ENCODE results near the gene RTF2.
"Not testable (repeated sequence)": the region's sequence is repeated elsewhere in the genome, so short reads cannot be mapped to it uniquely, and the experiment has no call there.

RTF2 gene

DNA sequence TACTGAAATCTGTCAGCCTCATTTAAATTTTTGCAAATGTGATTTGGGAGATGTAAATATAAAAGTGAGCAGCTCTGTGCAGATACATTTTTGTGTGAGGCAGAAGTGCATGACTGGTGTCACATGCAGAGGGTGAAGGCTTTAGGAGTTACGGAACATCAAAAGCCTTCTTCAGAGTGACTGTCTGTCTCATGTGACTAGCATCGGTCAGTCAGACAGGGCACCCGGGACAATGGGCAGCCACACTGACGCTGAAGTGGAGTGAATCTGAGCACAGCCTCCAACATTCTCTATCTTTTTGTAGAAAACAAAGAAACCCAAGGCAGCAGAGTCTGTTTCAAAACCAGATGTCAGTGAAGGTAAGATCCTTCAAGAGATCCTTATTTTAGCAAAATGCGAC is 48.2 kb downstream of the RTF2 start:
- H3K36me3 ChIP-seq (ENCODE audit: control insufficient read depth in 2 of 2, insufficient read depth in 2 of 2, low read length in 2 of 2): peaks cover 52 to 66% of the 10 kb centered on the region in 2 donors
- H3K27me3 ChIP-seq (ENCODE audit: control insufficient read depth in 2 of 2, insufficient read depth in 2 of 2, low read length in 2 of 2): no peaks in the 10 kb centered on the region
- no peak overlapping the region for H3K27ac ChIP-seq (ENCODE audit: low read depth in 2 of 2, low read length in 2 of 2)
- no peak overlapping the region for H3K9ac ChIP-seq (ENCODE audit: low read depth in 1 of 2, low read length in 2 of 2)
- peaks cover 7 to 8% of the 10 kb centered on the region in 2 donors for H3K9me3 ChIP-seq (ENCODE audit: control insufficient read depth in 2 of 2, low read length in 2 of 2)
- H3K4me1 ChIP-seq (ENCODE audit: control insufficient read depth in 2 of 2, insufficient read depth in 2 of 2, low read length in 2 of 2): no peaks in the 10 kb centered on the region
- no peak overlapping the region for H3K4me3 ChIP-seq (ENCODE audit: low read length in 2 of 2)

DNA sequence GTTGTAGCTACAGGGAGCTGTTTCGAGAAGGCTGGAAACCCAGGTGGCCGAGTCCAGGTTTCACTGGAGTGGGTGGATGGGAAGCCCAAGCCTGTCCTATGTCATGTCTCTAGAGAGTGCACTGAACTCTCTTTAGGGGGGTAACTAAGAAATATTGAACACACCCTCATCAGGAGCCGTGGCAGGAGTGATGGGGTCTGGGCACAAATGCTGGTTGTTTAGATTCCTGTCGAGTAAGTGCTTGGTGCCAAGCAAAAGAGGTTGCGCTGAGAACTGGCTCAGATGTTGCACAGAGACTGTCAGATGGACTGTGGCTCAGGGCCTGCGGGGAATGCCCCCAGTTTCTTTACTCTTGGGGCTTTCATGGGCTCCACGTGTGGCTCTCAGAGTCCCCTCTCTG is 48.8 kb downstream of the RTF2 start:
- Histone ChIP-seq H3K9me3 (ENCODE audit: control insufficient read depth in 2 of 2, low read length in 2 of 2) (peaks cover 7 to 8% of the 10 kb centered on the region in 2 donors), H3K4me3 (ENCODE audit: low read length in 2 of 2) (no peak overlapping the region), H3K27ac (ENCODE audit: low read depth in 2 of 2, low read length in 2 of 2) (no peak overlapping the region), H3K27me3 (ENCODE audit: control insufficient read depth in 2 of 2, insufficient read depth in 2 of 2, low read length in 2 of 2) (no peaks in the 10 kb centered on the region), H3K9ac (ENCODE audit: low read depth in 1 of 2, low read length in 2 of 2) (no peak overlapping the region), H3K36me3 (ENCODE audit: control insufficient read depth in 2 of 2, insufficient read depth in 2 of 2, low read length in 2 of 2) (peaks cover 52 to 65% of the 10 kb centered on the region in 2 donors), H3K4me1 (ENCODE audit: control insufficient read depth in 2 of 2, insufficient read depth in 2 of 2, low read length in 2 of 2) (no peaks in the 10 kb centered on the region)

DNA sequence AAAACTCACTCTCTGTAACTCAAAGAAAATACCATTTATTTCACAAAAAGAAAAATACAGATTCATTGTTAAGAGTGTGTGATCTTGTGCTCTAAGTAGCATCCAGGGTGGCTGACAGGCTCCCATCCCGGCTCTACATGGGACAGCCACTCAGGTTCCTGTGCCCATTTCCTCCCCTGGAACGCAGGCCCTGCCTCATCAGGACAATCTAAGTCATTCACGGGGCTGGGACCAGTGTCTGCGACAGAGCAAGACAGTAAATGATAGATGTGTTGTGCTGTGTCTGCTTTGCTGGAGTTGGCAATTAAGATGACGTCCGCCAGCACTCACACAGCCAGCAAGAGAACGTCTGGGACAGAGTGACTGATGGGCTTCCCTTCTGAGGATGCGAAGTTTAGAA is 49.2 kb downstream of the RTF2 start:
- Histone ChIP-seq H3K4me1 (ENCODE audit: control insufficient read depth in 2 of 2, insufficient read depth in 2 of 2, low read length in 2 of 2) (no peaks in the 10 kb centered on the region), H3K9ac (ENCODE audit: low read depth in 1 of 2, low read length in 2 of 2) (no peak overlapping the region), H3K9me3 (ENCODE audit: control insufficient read depth in 2 of 2, low read length in 2 of 2) (peaks cover 7 to 8% of the 10 kb centered on the region in 2 donors), H3K4me3 (ENCODE audit: low read length in 2 of 2) (no peak overlapping the region), H3K36me3 (ENCODE audit: control insufficient read depth in 2 of 2, insufficient read depth in 2 of 2, low read length in 2 of 2) (peaks cover 49 to 63% of the 10 kb centered on the region in 2 donors), H3K27ac (ENCODE audit: low read depth in 2 of 2, low read length in 2 of 2) (no peak overlapping the region), H3K27me3 (ENCODE audit: control insufficient read depth in 2 of 2, insufficient read depth in 2 of 2, low read length in 2 of 2) (no peaks in the 10 kb centered on the region)

DNA sequence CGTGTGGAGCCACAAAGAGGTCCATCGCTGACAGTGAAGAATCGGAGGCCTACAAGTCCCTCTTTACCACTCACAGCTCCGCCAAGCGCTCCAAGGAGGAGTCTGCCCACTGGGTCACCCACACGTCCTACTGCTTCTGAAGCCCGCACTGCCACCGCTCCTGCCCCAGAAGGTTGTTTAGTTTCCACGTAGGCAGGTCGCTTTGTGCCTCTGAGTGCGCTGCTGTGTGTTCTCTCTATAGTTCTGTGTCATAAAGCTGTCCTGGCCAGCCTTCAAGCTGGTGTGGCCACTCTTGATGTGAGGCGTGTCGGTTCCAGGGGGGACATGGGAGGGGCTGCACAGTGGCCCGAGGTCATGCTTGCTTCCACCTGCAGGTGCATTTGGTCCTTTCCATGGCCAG is 49.7 kb downstream of the RTF2 start:
- no peak overlapping the region for H3K4me3 ChIP-seq (ENCODE audit: low read length in 2 of 2)
- H3K9me3 ChIP-seq (ENCODE audit: control insufficient read depth in 2 of 2, low read length in 2 of 2): peaks cover 7 to 8% of the 10 kb centered on the region in 2 donors
- H3K36me3 ChIP-seq (ENCODE audit: control insufficient read depth in 2 of 2, insufficient read depth in 2 of 2, low read length in 2 of 2): peaks cover 44 to 58% of the 10 kb centered on the region in 2 donors
- no peak overlapping the region for H3K9ac ChIP-seq (ENCODE audit: low read depth in 1 of 2, low read length in 2 of 2)
- H3K27me3 ChIP-seq (ENCODE audit: control insufficient read depth in 2 of 2, insufficient read depth in 2 of 2, low read length in 2 of 2): no peaks in the 10 kb centered on the region
- H3K4me1 ChIP-seq (ENCODE audit: control insufficient read depth in 2 of 2, insufficient read depth in 2 of 2, low read length in 2 of 2): no peaks in the 10 kb centered on the region
- no peak overlapping the region for H3K27ac ChIP-seq (ENCODE audit: low read depth in 2 of 2, low read length in 2 of 2)

DNA sequence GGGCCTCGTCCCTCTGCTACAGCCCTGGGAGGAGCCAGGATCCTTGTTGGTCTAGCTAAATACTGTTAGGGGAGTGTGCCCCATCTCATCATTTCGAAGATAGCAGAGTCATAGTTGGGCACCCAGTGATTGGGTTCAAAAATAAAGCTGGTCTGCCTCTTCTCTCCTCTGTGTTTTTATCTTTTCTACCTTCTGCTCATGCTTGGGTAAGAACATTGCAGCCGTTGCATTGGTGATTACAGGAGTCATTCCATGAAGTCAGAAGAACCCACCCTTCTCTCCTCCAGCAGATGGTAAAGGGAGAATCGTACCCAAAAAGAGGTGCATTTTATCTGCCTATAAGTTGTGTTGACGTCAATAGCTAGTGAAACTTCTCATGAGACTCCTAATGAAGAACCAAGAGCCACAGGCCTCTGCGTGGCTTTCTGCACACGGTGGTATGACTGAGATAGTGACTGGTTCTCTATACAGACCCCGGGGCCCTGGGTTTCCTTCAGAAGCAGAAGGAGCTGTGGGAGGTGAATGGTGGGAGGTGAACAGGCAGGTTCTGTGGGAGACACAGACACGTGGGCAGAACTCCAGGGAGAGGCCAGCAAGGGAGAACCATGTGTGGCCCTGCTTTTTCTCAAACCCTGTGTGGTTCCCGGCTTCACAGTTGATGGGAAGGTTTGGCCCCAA is 50.4 kb downstream of the RTF2 start:
- no peak overlapping the region for H3K9ac ChIP-seq (ENCODE audit: low read depth in 1 of 2, low read length in 2 of 2)
- no peaks in the 10 kb centered on the region for H3K4me1 ChIP-seq (ENCODE audit: control insufficient read depth in 2 of 2, insufficient read depth in 2 of 2, low read length in 2 of 2)
- no peak overlapping the region for H3K27ac ChIP-seq (ENCODE audit: low read depth in 2 of 2, low read length in 2 of 2)
- peaks cover 7 to 8% of the 10 kb centered on the region in 2 donors for H3K9me3 ChIP-seq (ENCODE audit: control insufficient read depth in 2 of 2, low read length in 2 of 2)
- H3K36me3 ChIP-seq (ENCODE audit: control insufficient read depth in 2 of 2, insufficient read depth in 2 of 2, low read length in 2 of 2): peaks cover 37 to 51% of the 10 kb centered on the region in 2 donors
- H3K27me3 ChIP-seq (ENCODE audit: control insufficient read depth in 2 of 2, insufficient read depth in 2 of 2, low read length in 2 of 2): no peaks in the 10 kb centered on the region
- no peak overlapping the region for H3K4me3 ChIP-seq (ENCODE audit: low read length in 2 of 2)

DNA sequence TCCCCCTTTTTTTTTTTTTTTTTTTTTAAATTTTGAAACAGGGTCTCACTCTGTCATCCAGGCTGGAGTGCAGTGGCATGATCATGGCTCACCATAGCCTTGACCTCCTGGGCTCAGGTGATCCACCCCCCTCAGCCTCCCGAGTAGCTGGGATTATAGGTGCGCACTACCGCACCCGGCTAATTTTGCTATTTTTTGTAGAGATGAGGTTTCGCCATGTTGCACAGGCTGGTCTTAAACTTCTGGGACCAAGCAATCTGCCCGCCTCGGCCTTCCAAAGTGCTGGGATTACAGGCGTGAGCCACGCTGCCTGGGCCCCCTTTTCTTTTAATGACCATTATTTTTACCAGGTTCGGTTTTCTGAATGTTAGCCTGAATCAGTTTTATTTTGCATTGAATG is 51.1 kb downstream of the RTF2 start:
- Histone ChIP-seq H3K36me3 (ENCODE audit: control insufficient read depth in 2 of 2, insufficient read depth in 2 of 2, low read length in 2 of 2) (peaks cover 34 to 44% of the 10 kb centered on the region in 2 donors), H3K4me1 (ENCODE audit: control insufficient read depth in 2 of 2, insufficient read depth in 2 of 2, low read length in 2 of 2) (no peaks in the 10 kb centered on the region), H3K9ac (ENCODE audit: low read depth in 1 of 2, low read length in 2 of 2) (no peak overlapping the region), H3K9me3 (ENCODE audit: control insufficient read depth in 2 of 2, low read length in 2 of 2) (peaks cover 7 to 8% of the 10 kb centered on the region in 2 donors), H3K27me3 (ENCODE audit: control insufficient read depth in 2 of 2, insufficient read depth in 2 of 2, low read length in 2 of 2) (no peaks in the 10 kb centered on the region), H3K4me3 (ENCODE audit: low read length in 2 of 2) (no peak overlapping the region), H3K27ac (ENCODE audit: low read depth in 2 of 2, low read length in 2 of 2) (no peak overlapping the region)

DNA sequence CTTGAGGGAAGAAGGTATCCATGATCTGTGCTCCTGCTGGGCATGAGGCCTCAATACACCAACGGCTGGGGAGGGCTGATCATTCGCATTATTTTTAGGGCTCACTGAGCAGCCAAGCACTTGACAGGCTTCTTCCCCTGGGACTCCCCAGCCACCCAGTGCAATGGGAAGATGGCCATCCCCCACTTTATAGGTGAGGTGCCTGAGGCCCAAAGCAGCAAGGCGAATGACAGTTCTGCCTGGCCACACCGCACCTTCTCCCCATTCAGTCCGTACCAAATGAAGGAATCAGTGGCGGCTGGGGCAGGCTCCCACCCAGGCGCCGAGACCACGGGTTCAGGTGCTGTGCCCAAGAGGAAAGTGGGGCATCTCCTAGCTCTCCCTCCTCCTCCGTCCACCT is 51.8 kb downstream of the RTF2 start:
- Histone ChIP-seq H3K36me3 (ENCODE audit: control insufficient read depth in 2 of 2, insufficient read depth in 2 of 2, low read length in 2 of 2) (peaks cover 34 to 42% of the 10 kb centered on the region in 2 donors), H3K4me1 (ENCODE audit: control insufficient read depth in 2 of 2, insufficient read depth in 2 of 2, low read length in 2 of 2) (no peaks in the 10 kb centered on the region), H3K27me3 (ENCODE audit: control insufficient read depth in 2 of 2, insufficient read depth in 2 of 2, low read length in 2 of 2) (no peaks in the 10 kb centered on the region), H3K4me3 (ENCODE audit: low read length in 2 of 2) (no peak overlapping the region), H3K27ac (ENCODE audit: low read depth in 2 of 2, low read length in 2 of 2) (no peak overlapping the region), H3K9me3 (ENCODE audit: control insufficient read depth in 2 of 2, low read length in 2 of 2) (peaks cover 7 to 8% of the 10 kb centered on the region in 2 donors), H3K9ac (ENCODE audit: low read depth in 1 of 2, low read length in 2 of 2) (no peak overlapping the region)

DNA sequence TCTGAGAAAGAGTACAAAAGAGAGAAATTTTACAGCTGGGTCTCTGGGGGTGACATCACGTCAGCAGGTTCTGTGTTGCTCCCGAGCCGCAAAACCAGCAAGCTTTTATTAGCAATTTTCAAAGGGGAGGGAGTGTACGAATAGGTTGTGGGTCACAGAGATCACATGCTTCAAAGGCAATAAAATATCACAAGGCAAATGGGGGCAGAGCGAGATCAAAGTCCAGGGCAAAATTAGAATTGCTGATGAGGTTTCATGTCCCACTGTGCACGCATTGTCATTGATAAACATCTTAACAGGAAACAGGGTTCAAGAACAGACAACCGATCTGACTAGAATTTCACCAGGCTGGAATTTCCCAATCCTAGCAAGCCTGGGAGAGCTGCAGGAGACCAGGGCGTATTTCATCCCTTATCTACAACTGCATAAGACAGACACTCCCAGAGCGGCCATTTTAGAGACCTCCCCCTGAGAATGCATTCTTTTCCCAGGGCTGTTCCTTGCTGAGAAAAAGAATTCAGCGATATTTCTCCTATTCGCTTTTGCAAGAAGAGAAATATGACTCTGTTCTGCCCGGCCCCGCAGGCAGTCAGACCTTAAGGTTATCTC is 52.4 kb downstream of the RTF2 start:
- H3K27me3 ChIP-seq (ENCODE audit: control insufficient read depth in 2 of 2, insufficient read depth in 2 of 2, low read length in 2 of 2); H3K9ac ChIP-seq (ENCODE audit: low read depth in 1 of 2, low read length in 2 of 2); H3K4me1 ChIP-seq (ENCODE audit: control insufficient read depth in 2 of 2, insufficient read depth in 2 of 2, low read length in 2 of 2); H3K9me3 ChIP-seq (ENCODE audit: control insufficient read depth in 2 of 2, low read length in 2 of 2); H3K27ac ChIP-seq (ENCODE audit: low read depth in 2 of 2, low read length in 2 of 2); H3K4me3 ChIP-seq (ENCODE audit: low read length in 2 of 2): not testable (repeated sequence)
- H3K36me3 ChIP-seq (ENCODE audit: control insufficient read depth in 2 of 2, insufficient read depth in 2 of 2, low read length in 2 of 2): peaks cover 34 to 42% of the 10 kb centered on the region in 2 donors

DNA sequence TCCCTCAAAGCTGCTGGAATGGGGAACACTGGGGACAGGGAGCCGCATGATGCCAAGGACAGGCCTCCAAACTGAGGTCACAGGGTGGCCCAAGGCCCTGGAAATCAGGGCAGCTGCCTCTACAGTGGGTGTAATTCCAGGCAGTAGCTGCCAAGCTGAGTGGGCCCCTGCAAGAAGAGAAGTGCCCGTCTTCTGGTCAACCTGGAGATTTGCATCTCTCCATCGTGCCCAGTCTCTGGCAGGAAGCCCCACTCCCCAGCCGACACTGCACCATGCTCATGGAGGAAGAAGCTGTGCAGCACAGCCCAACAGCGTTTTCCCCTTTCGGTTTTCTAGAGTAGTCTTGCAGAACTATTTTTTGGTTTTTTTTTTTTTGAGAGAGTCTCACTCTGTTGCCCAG is 53.9 kb downstream of the RTF2 start:
- Histone ChIP-seq H3K27ac (ENCODE audit: low read depth in 2 of 2, low read length in 2 of 2) (no peak overlapping the region), H3K27me3 (ENCODE audit: control insufficient read depth in 2 of 2, insufficient read depth in 2 of 2, low read length in 2 of 2) (no peaks in the 10 kb centered on the region), H3K9ac (ENCODE audit: low read depth in 1 of 2, low read length in 2 of 2) (no peak overlapping the region), H3K36me3 (ENCODE audit: control insufficient read depth in 2 of 2, insufficient read depth in 2 of 2, low read length in 2 of 2) (peaks cover 26 to 32% of the 10 kb centered on the region in 2 donors), H3K4me3 (ENCODE audit: low read length in 2 of 2) (no peak overlapping the region), H3K9me3 (ENCODE audit: control insufficient read depth in 2 of 2, low read length in 2 of 2) (peaks cover 7 to 8% of the 10 kb centered on the region in 2 donors), H3K4me1 (ENCODE audit: control insufficient read depth in 2 of 2, insufficient read depth in 2 of 2, low read length in 2 of 2) (no peaks in the 10 kb centered on the region)

DNA sequence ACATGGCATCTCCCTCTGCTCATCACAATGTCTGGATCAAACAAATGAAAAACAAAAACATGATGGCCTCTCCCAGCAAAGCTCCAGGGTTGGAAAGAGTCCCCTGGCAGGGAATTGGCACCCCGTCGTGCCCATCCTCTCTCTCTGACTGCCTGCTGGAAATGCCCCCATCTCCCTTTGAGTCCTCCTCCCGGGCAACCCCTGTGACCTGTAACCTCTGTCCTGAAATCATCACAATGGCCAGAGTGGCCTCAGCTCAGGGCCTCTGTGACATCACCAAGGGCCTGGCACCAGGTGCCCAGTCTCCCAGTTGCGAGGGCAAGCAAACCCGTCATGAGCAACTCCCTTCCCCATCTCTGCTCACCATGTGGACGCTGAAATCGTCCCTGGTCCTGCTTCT is 56.0 kb downstream of the RTF2 start, which contains the start of gene FAM209A:
Gene FAM209A, plus strand, starts transcription at position 301 of the 400 bp plus-strand sequence. Its CDS starts 65 bp downstream, at position 366.
- H3K4me3 ChIP-seq (ENCODE audit: low read length in 2 of 2); H3K9me3 ChIP-seq (ENCODE audit: control insufficient read depth in 2 of 2, low read length in 2 of 2); H3K27me3 ChIP-seq (ENCODE audit: control insufficient read depth in 2 of 2, insufficient read depth in 2 of 2, low read length in 2 of 2); H3K27ac ChIP-seq (ENCODE audit: low read depth in 2 of 2, low read length in 2 of 2); H3K9ac ChIP-seq (ENCODE audit: low read depth in 1 of 2, low read length in 2 of 2); H3K4me1 ChIP-seq (ENCODE audit: control insufficient read depth in 2 of 2, insufficient read depth in 2 of 2, low read length in 2 of 2): not testable (repeated sequence)
- H3K36me3 ChIP-seq (ENCODE audit: control insufficient read depth in 2 of 2, insufficient read depth in 2 of 2, low read length in 2 of 2): peaks cover 7 to 11% of the 10 kb centered on the region in 2 donors

Measured in mucosa of rectum (tissue), 2 donors.